Duodenal mucosa (tissue), 2 donors: ENCODE results near the gene SLU7.

Source experiments
- H3K27ac ChIP-seq: one replicate; pipeline ENCODE4 v1.7.0; 2013; ENCODE audit warnings: low read depth, low read length
- H3K27me3 ChIP-seq, 2 donors: one replicate each; pipeline ENCODE4 v1.7.0; 2013; ENCODE audit warnings: low read length in 2 of 2, control low read depth in 1 of 2; ENCODE audit not compliant: insufficient read depth in 2 of 2, control insufficient read depth in 1 of 2
- H3K36me3 ChIP-seq, 2 donors: one replicate each; pipeline ENCODE4 v1.7.0; 2013; ENCODE audit warnings: low read length in 2 of 2, control low read depth in 1 of 2; ENCODE audit not compliant: insufficient read depth in 2 of 2, control insufficient read depth in 1 of 2
- H3K4me1 ChIP-seq, 2 donors: one replicate each; pipeline ENCODE4 v1.7.0; 2013; ENCODE audit warnings: low read length in 2 of 2, control low read depth in 1 of 2; ENCODE audit not compliant: insufficient read depth in 2 of 2, control insufficient read depth in 1 of 2
- H3K4me3 ChIP-seq, 2 donors: one replicate each; pipeline ENCODE4 v1.7.0; 2013; ENCODE audit warnings: low read length in 2 of 2, low read depth in 1 of 2
- H3K9ac ChIP-seq, 2 donors: one replicate each; pipeline ENCODE4 v1.7.0; 2013; ENCODE audit warnings: low read length in 2 of 2, low read depth in 1 of 2
- H3K9me3 ChIP-seq, 2 donors: one replicate each; pipeline ENCODE4 v1.7.0; 2013; ENCODE audit warnings: low read length in 2 of 2, control low read depth in 1 of 2; ENCODE audit not compliant: control insufficient read depth in 1 of 2

The SLU7 gene

DNA sequence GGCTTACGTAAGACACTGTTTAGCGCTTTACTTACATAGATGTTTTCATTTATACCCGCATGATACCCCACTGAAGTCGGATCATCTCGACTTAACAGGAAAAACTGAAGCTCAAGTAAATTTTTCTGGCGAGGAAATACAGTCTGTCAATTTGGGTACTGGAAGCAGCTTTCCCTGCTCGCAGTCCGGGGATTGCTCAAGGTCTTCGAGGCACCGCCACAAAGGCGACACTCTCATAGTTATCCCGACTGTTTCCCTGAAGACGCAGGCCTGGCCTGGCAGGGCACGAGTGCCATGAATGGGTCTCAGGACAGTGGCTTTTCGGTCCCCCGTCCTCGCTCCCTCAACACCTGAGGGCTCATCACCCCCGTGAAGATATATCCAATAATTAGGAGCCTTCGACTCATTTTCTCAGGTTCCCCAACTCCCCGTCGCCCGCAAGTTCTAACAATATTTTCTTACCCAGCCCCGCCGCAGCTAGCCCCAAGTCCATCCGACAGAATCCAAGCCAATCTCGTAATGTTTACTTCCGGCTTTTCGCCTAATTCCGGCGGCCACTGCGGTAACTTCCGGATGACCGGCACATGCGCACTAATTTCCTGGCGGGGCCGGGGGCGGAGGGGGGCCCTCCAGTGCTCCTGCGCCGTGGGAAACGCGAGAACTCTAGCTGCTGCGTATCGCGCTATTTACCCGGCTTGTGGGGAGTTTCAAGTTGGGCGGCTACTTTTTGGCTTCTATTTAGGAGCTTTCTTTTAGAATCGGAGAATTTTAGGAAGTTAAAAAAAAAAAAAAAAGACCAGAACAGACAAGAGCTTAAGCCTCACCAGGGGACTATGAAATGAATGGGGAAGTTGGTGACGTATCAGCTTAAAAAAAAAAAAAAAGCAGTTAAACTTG, at the start of gene SLU7:
Gene SLU7 (minus strand): TSS at position 521 of the 897 bp plus-strand sequence. CDS start 3,787 bp downstream, outside the sequence.
- H3K4me1 ChIP-seq, result peaks cover 30 to 36% of the 10 kb centered on the region in 2 donors
- no peaks in the 10 kb centered on the region for H3K27me3 ChIP-seq
- H3K4me3 ChIP-seq, result peak within 1 kb of the TSS; percentile 99 to 100
- no peaks in the 10 kb centered on the region for H3K9me3 ChIP-seq
- H3K9ac ChIP-seq, result peak within 1 kb of the TSS; percentile 94 to 98
- peaks cover 3 to 10% of the 10 kb centered on the region in 2 donors for H3K36me3 ChIP-seq
- peak within 1 kb of the TSS; percentile 75 for H3K27ac ChIP-seq

GRCh38 chr5:160468363-160468975, 49.6 kb upstream of the SLU7 start:
- Histone ChIP-seq H3K9ac (peak overlapping the region; percentile 38 to 41), H3K27me3 (no peaks in the 10 kb centered on the region), H3K4me3 (peak overlapping the region; percentile 66 to 71), H3K9me3 (no peaks in the 10 kb centered on the region), H3K27ac (no peak overlapping the region), H3K4me1 (peaks cover 41 to 57% of the 10 kb centered on the region in 2 donors), H3K36me3 (no peaks in the 10 kb centered on the region)

GRCh38 chr5:160467555-160468362, 48.9 kb upstream of the SLU7 start:
- Histone ChIP-seq H3K27me3 (no peaks in the 10 kb centered on the region), H3K9ac (peak overlapping the region; percentile 38 to 41), H3K4me1 (peaks cover 40 to 54% of the 10 kb centered on the region in 2 donors), H3K4me3 (peak overlapping the region; percentile 66 to 71), H3K9me3 (no peaks in the 10 kb centered on the region), H3K36me3 (no peaks in the 10 kb centered on the region), H3K27ac (no peak overlapping the region)

DNA sequence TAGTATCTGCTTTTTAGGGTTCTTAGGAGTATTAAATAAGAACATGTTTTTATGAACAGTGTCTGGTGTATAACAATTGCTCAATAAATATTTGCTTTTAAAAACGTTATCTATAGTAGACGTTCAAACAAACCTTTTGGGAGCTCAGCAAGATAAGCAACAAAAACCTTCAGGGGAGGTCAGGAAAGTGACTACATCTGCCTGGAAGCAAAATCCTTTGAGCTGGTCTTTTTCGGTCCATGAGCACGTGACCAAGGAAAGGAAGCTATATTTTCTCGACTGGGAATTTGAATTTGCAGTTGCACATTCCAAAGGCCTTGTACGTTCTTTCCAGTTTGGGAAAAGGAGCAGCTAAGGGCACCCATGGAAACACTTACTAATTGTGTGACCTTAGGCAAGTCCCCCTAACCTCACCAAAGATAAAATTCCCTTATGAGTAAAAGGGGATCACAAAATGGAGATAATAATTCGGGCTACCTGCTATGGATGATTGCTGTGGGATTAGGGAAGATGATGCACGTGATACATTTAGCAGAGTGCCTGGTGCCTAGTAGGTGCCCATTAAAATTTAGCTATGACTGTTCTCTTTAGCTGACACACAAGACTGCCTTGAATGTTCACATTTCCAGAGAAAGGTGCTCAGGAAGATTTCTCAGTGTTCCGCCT, 48.1 kb upstream of the SLU7 start:
- Histone ChIP-seq H3K9ac (peak overlapping the region; percentile 9 to 41), H3K4me3 (peak overlapping the region; percentile 66 to 71), H3K27ac (no peak overlapping the region), H3K36me3 (no peaks in the 10 kb centered on the region), H3K9me3 (no peaks in the 10 kb centered on the region), H3K27me3 (no peaks in the 10 kb centered on the region), H3K4me1 (peaks cover 40 to 54% of the 10 kb centered on the region in 2 donors)

- no peaks in the 10 kb centered on the region for H3K36me3 ChIP-seq
- H3K9me3 ChIP-seq, result no peaks in the 10 kb centered on the region
- H3K9ac ChIP-seq, result no peak overlapping the region
- H3K27me3 ChIP-seq, result no peaks in the 10 kb centered on the region
- peaks cover 32 to 54% of the 10 kb centered on the region in 2 donors for H3K4me1 ChIP-seq
- H3K4me3 ChIP-seq, result no peak overlapping the region
- no peak overlapping the region for H3K27ac ChIP-seq
Observed at GRCh38 chr5:160466116-160466515, 47.2 kb upstream of the SLU7 start.

DNA sequence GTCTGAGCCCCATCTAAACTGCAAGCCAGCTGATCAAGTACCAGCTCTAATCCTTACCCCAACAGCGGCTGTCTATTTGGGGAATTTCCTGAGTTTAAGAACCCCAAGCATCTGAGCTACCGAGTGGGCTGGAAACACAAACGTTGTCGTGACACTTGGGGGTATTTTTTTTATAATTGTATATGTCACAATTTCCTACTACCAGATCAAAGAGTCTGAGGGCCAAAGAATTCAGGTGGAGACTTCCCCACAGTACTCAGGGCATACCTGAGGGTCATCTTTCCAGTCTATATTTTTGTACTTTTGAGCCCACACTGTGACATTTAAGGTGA, 45.6 kb upstream of the SLU7 start:
- Histone ChIP-seq H3K4me1 (peaks cover 26 to 40% of the 10 kb centered on the region in 2 donors), H3K27ac (no peak overlapping the region), H3K9me3 (no peaks in the 10 kb centered on the region)

DNA sequence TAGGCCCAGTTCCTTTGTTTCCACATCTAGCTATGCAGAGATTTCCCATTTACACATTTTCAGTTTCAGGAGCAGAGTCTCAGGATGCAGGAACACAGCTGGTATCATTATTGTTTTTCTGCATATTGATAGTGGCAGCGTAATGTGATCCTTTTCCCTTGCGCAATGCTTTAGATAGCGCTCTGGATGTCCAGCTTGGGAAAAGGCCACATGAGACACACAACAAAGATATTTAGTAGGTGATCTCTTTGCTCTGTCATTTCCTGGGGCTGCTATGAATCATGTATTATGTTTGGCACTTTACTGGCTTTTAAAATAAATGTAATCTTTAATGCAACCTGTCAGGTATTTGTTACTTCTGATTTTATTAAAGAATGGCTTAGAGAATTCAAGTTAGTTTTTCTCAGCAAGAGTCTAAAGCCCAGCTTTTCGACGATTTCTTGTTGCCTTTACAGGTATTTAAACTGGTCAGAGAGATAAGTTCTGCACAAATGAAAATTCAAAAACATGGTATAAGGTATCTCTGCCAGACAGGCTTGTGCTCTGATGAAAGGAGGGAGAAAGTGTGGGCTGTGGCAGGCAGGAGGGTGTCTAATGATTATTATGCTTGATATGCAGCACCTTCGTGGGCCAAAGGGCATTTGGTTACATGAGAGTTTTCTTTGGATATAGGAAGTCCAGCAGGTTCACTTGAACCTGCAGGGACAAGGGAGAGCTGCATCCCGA, 45.0 kb upstream of the SLU7 start:
- H3K4me3 ChIP-seq, result no peak overlapping the region
- no peak overlapping the region for H3K9ac ChIP-seq
- no peaks in the 10 kb centered on the region for H3K9me3 ChIP-seq
- H3K4me1 ChIP-seq, result peaks cover 26 to 39% of the 10 kb centered on the region in 2 donors
- no peaks in the 10 kb centered on the region for H3K36me3 ChIP-seq
- no peaks in the 10 kb centered on the region for H3K27me3 ChIP-seq
- no peak overlapping the region for H3K27ac ChIP-seq

More for the DNA sequence above, 45.6 kb upstream of the SLU7 start:
- no peaks in the 10 kb centered on the region for H3K27me3 ChIP-seq
- no peak overlapping the region for H3K4me3 ChIP-seq
- H3K36me3 ChIP-seq, result no peaks in the 10 kb centered on the region
- H3K9ac ChIP-seq, result no peak overlapping the region

- Histone ChIP-seq H3K4me3 (no peak overlapping the region), H3K27ac (no peak overlapping the region), H3K27me3 (no peaks in the 10 kb centered on the region), H3K9ac (no peak overlapping the region), H3K36me3 (no peaks in the 10 kb centered on the region), H3K4me1 (peaks cover 26 to 39% of the 10 kb centered on the region in 2 donors), H3K9me3 (no peaks in the 10 kb centered on the region)
Observed at GRCh38 chr5:160463227-160463626, 44.3 kb upstream of the SLU7 start.

DNA sequence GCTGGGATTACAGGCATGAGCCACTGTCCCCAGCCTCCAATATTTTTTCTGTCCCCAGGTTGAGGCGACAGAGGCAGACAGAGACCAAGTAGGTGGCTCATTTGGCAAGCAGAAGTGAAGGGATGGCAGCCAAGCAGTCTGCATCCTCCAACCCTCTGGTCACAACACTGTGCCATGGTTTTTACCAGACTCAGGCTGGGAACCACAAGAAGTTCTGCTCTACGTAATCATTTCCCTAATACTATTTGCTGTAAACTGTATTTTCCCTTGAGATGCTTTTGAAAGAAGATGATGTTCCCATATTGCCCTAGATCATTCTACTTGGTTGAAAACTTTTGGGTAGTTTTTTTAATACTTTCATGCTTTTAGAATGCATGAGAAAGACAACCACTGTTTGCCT, 43.3 kb upstream of the SLU7 start:
- Histone ChIP-seq H3K27me3 (no peaks in the 10 kb centered on the region), H3K36me3 (no peaks in the 10 kb centered on the region)

More for the DNA sequence above, 43.3 kb upstream of the SLU7 start:
- Histone ChIP-seq H3K9ac (no peak overlapping the region), H3K9me3 (no peaks in the 10 kb centered on the region), H3K4me3 (no peak overlapping the region), H3K27ac (no peak overlapping the region), H3K4me1 (peaks cover 15 to 30% of the 10 kb centered on the region in 2 donors)
